ENCODE measurements around the gene ITGA4. TPM values are rescaled to one million over a fixed set of nuclear protein-coding genes. Genes with fewer than 3 reads are reported as not detected.
"Not testable (repeated sequence)": the region's sequence is repeated elsewhere in the genome, so short reads cannot be mapped to it uniquely, and the experiment has no call there.

The ITGA4 gene
- total RNA-seq, 1 donor: 138 TPM

- H3K4me1 ChIP-seq (ENCODE audit: insufficient read depth, low read length): peaks cover 5% of the 10 kb centered on the region
- no peaks in the 10 kb centered on the region for H3K27me3 ChIP-seq (ENCODE audit: insufficient read depth, low read length)
- H3K4me3 ChIP-seq (ENCODE audit: low read length): no peak overlapping the region
- H3K9me3 ChIP-seq (ENCODE audit: low read depth, low read length): no peaks in the 10 kb centered on the region
These were observed 12.5 kb upstream of the ITGA4 start for GRCh38 chr2:181444654-181445053.

- Histone ChIP-seq H3K4me1 (ENCODE audit: insufficient read depth, low read length) (peaks cover 5% of the 10 kb centered on the region), H3K9me3 (ENCODE audit: low read depth, low read length) (no peaks in the 10 kb centered on the region), H3K4me3 (ENCODE audit: low read length) (no peak overlapping the region), H3K27me3 (ENCODE audit: insufficient read depth, low read length) (no peaks in the 10 kb centered on the region)
These were observed 10.2 kb upstream of the ITGA4 start for GRCh38 chr2:181446985-181447384.

GRCh38 chr2:181449278-181449677 lies 7.9 kb upstream of the ITGA4 start:
- H3K27me3 ChIP-seq (ENCODE audit: insufficient read depth, low read length); H3K4me1 ChIP-seq (ENCODE audit: insufficient read depth, low read length); H3K4me3 ChIP-seq (ENCODE audit: low read length); H3K9me3 ChIP-seq (ENCODE audit: low read depth, low read length): not testable (repeated sequence)

GRCh38 chr2:181454686-181455450 lies 2.3 kb upstream of the ITGA4 start:
- no peaks in the 10 kb centered on the region for H3K9me3 ChIP-seq (ENCODE audit: low read depth, low read length)
- peaks cover 21% of the 10 kb centered on the region for H3K4me1 ChIP-seq (ENCODE audit: insufficient read depth, low read length)
- H3K27me3 ChIP-seq (ENCODE audit: insufficient read depth, low read length): no peaks in the 10 kb centered on the region
- H3K4me3 ChIP-seq (ENCODE audit: low read length): no peak overlapping the region

- Histone ChIP-seq H3K4me3 (ENCODE audit: low read length) (peak overlapping the region; percentile 79), H3K27me3 (ENCODE audit: insufficient read depth, low read length) (no peaks in the 10 kb centered on the region), H3K4me1 (ENCODE audit: insufficient read depth, low read length) (peaks cover 28% of the 10 kb centered on the region), H3K9me3 (ENCODE audit: low read depth, low read length) (no peaks in the 10 kb centered on the region)
These were observed 496 bp upstream of the ITGA4 start for GRCh38 chr2:181456660-181457120.

GRCh38 chr2:181457741-181458425 lies 697 bp downstream of the ITGA4 start:
- peak overlapping the region; percentile 79 for H3K4me3 ChIP-seq (ENCODE audit: low read length)
- no peaks in the 10 kb centered on the region for H3K9me3 ChIP-seq (ENCODE audit: low read depth, low read length)
- H3K27me3 ChIP-seq (ENCODE audit: insufficient read depth, low read length): no peaks in the 10 kb centered on the region
- H3K4me1 ChIP-seq (ENCODE audit: insufficient read depth, low read length): peaks cover 33% of the 10 kb centered on the region

- H3K4me3 ChIP-seq (ENCODE audit: low read length): peak overlapping the region; percentile 79
- no peaks in the 10 kb centered on the region for H3K9me3 ChIP-seq (ENCODE audit: low read depth, low read length)
- H3K4me1 ChIP-seq (ENCODE audit: insufficient read depth, low read length): peaks cover 43% of the 10 kb centered on the region
- H3K27me3 ChIP-seq (ENCODE audit: insufficient read depth, low read length): no peaks in the 10 kb centered on the region
These were observed 1.7 kb downstream of the ITGA4 start for GRCh38 chr2:181458871-181459270.

GRCh38 chr2:181459621-181460021 lies 2.4 kb downstream of the ITGA4 start:
- no peaks in the 10 kb centered on the region for H3K27me3 ChIP-seq (ENCODE audit: insufficient read depth, low read length)
- peak overlapping the region; percentile 79 for H3K4me3 ChIP-seq (ENCODE audit: low read length)
- no peaks in the 10 kb centered on the region for H3K9me3 ChIP-seq (ENCODE audit: low read depth, low read length)
- peaks cover 51% of the 10 kb centered on the region for H3K4me1 ChIP-seq (ENCODE audit: insufficient read depth, low read length)

- peak overlapping the region; percentile 33 for H3K4me3 ChIP-seq (ENCODE audit: low read length)
- H3K4me1 ChIP-seq (ENCODE audit: insufficient read depth, low read length): peaks cover 45% of the 10 kb centered on the region
- H3K27me3 ChIP-seq (ENCODE audit: insufficient read depth, low read length): no peaks in the 10 kb centered on the region
- no peaks in the 10 kb centered on the region for H3K9me3 ChIP-seq (ENCODE audit: low read depth, low read length)
These were observed 4.1 kb downstream of the ITGA4 start for GRCh38 chr2:181461056-181461997.

- no peak overlapping the region for H3K4me3 ChIP-seq (ENCODE audit: low read length)
- H3K9me3 ChIP-seq (ENCODE audit: low read depth, low read length): no peaks in the 10 kb centered on the region
- no peaks in the 10 kb centered on the region for H3K27me3 ChIP-seq (ENCODE audit: insufficient read depth, low read length)
- peaks cover 42% of the 10 kb centered on the region for H3K4me1 ChIP-seq (ENCODE audit: insufficient read depth, low read length)
These were observed 4.8 kb downstream of the ITGA4 start for GRCh38 chr2:181462033-181462432.

GRCh38 chr2:181463588-181463987 lies 6.4 kb downstream of the ITGA4 start:
- no peak overlapping the region for H3K4me3 ChIP-seq (ENCODE audit: low read length)
- no peaks in the 10 kb centered on the region for H3K27me3 ChIP-seq (ENCODE audit: insufficient read depth, low read length)
- H3K4me1 ChIP-seq (ENCODE audit: insufficient read depth, low read length): peaks cover 51% of the 10 kb centered on the region
- H3K9me3 ChIP-seq (ENCODE audit: low read depth, low read length): no peaks in the 10 kb centered on the region

- Histone ChIP-seq H3K4me3 (ENCODE audit: low read length) (no peak overlapping the region), H3K27me3 (ENCODE audit: insufficient read depth, low read length) (no peaks in the 10 kb centered on the region), H3K9me3 (ENCODE audit: low read depth, low read length) (no peaks in the 10 kb centered on the region), H3K4me1 (ENCODE audit: insufficient read depth, low read length) (peaks cover 46% of the 10 kb centered on the region)
These were observed 7.8 kb downstream of the ITGA4 start for GRCh38 chr2:181464966-181465365.

- Histone ChIP-seq H3K27me3 (ENCODE audit: insufficient read depth, low read length) (no peaks in the 10 kb centered on the region), H3K4me1 (ENCODE audit: insufficient read depth, low read length) (peaks cover 52% of the 10 kb centered on the region), H3K9me3 (ENCODE audit: low read depth, low read length) (no peaks in the 10 kb centered on the region), H3K4me3 (ENCODE audit: low read length) (no peak overlapping the region)
These were observed 8.6 kb downstream of the ITGA4 start for GRCh38 chr2:181465676-181466375.
